CD4-positive, alpha-beta T cell treated with Interleukin-15 for 4 hours (primary cell): ENCODE measurements around the gene CADM4.
"Not testable (repeated sequence)": the region's sequence is repeated elsewhere in the genome, so short reads cannot be mapped to it uniquely, and the experiment has no call there.

Source experiments
- DNase-seq: peaks from one replicate; pipeline ENCODE4 v3.0.0-alpha.2; 2020; ENCODE audit warnings: low spot score

The CADM4 gene

GRCh38 chr19:43662487-43662886 lies 22.8 kb upstream of the CADM4 start:
- DNase-seq: no peak

- no peak for DNase-seq
Measured at GRCh38 chr19:43660971-43661360, 21.3 kb upstream of the CADM4 start.

GRCh38 chr19:43660301-43660970 lies 20.8 kb upstream of the CADM4 start:
- DNase-seq: no peak

- DNase-seq: no peak
Measured at GRCh38 chr19:43658494-43658893, 18.8 kb upstream of the CADM4 start.

GRCh38 chr19:43658001-43658400 lies 18.4 kb upstream of the CADM4 start:
- DNase-seq: no peak

GRCh38 chr19:43656436-43656835 lies 16.8 kb upstream of the CADM4 start:
- no peak for DNase-seq

- DNase-seq: no peak
Measured at GRCh38 chr19:43652546-43652874, 12.9 kb upstream of the CADM4 start.

GRCh38 chr19:43651758-43652545 lies 12.3 kb upstream of the CADM4 start:
- DNase-seq: peak; percentile 31

GRCh38 chr19:43650276-43650675 lies 10.6 kb upstream of the CADM4 start:
- DNase-seq: not testable (repeated sequence)

GRCh38 chr19:43649514-43649913 lies 9.9 kb upstream of the CADM4 start:
- DNase-seq: no peak

GRCh38 chr19:43648633-43649032 lies 9.0 kb upstream of the CADM4 start:
- DNase-seq: no peak

- no peak for DNase-seq
Measured at GRCh38 chr19:43644181-43644580, 4.5 kb upstream of the CADM4 start.

- DNase-seq: no peak
Measured at GRCh38 chr19:43643326-43643725, 3.7 kb upstream of the CADM4 start.

- no peak for DNase-seq
Measured at GRCh38 chr19:43642531-43642930, 2.9 kb upstream of the CADM4 start.

- DNase-seq: no peak
Measured at GRCh38 chr19:43641333-43641732, 1.7 kb upstream of the CADM4 start.

- no peak for DNase-seq
Measured at GRCh38 chr19:43640424-43640757, 741 bp upstream of the CADM4 start.

GRCh38 chr19:43638995-43639518 lies 593 bp downstream of the CADM4 start:
- no peak for DNase-seq

GRCh38 chr19:43638214-43638994 lies 1.2 kb downstream of the CADM4 start:
- DNase-seq: no peak

GRCh38 chr19:43636121-43636683 lies 3.4 kb downstream of the CADM4 start:
- no peak for DNase-seq

GRCh38 chr19:43635561-43635940 lies 4.1 kb downstream of the CADM4 start:
- DNase-seq: not testable (repeated sequence)

- no peak for DNase-seq
Measured at GRCh38 chr19:43634872-43635560, 4.6 kb downstream of the CADM4 start.

- no peak for DNase-seq
Measured at GRCh38 chr19:43634506-43634871, 5.2 kb downstream of the CADM4 start.
